Measurements from ENCODE around the gene OR2W3. TPM values are rescaled to one million over a fixed set of nuclear protein-coding genes. Genes with fewer than 3 reads are reported as not detected.

OR2W3 gene
- 1 to 10 TPM in 1 of 4 donors, under 1 TPM in 1, not detected in 2; 0.68 to 5.4 TPM for total RNA-seq

- peaks cover 0 to 5% of the 10 kb centered on the region in 2 donors for H3K9me3 ChIP-seq
- no peaks in the 10 kb centered on the region for H3K36me3 ChIP-seq
- no peak within 1 kb of the TSS for H3K4me3 ChIP-seq
- no peak within 1 kb of the TSS for H3K27ac ChIP-seq
- TF ChIP-seq POLR2A (IDR thresholded peaks at IDR 0.05), result no peak
- TF ChIP-seq, protein P1, sequence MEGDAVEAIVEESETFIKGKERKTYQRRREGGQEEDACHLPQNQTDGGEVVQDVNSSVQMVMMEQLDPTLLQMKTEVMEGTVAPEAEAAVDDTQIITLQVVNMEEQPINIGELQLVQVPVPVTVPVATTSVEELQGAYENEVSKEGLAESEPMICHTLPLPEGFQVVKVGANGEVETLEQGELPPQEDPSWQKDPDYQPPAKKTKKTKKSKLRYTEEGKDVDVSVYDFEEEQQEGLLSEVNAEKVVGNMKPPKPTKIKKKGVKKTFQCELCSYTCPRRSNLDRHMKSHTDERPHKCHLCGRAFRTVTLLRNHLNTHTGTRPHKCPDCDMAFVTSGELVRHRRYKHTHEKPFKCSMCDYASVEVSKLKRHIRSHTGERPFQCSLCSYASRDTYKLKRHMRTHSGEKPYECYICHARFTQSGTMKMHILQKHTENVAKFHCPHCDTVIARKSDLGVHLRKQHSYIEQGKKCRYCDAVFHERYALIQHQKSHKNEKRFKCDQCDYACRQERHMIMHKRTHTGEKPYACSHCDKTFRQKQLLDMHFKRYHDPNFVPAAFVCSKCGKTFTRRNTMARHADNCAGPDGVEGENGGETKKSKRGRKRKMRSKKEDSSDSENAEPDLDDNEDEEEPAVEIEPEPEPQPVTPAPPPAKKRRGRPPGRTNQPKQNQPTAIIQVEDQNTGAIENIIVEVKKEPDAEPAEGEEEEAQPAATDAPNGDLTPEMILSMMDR (IDR thresholded peaks at IDR 0.05), result no peak
- no peak for TF ChIP-seq EP300 (IDR thresholded peaks at IDR 0.05; ENCODE audit: low read depth)
- TF ChIP-seq POLR2AphosphoS5 (IDR thresholded peaks at IDR 0.05), result no peak
- 20 to 34% methylated on average over 2 of the region's 2 CpGs for WGBS, 2 donors (ENCODE audit: low coverage in 1 of 2)
- intact Hi-C loops (cut with DNase I; ENCODE audit: low total_unique reads), result no loop called here
- no peak for DNase-seq
- no peaks in the 10 kb centered on the region for H3K27me3 ChIP-seq
- in situ Hi-C loops (cut with MboI; ENCODE audit: low pct_ligation_motif_present in 1 of 4, low pct_unique_long_range_greater_than_20kb in 1 of 4, low sequenced_read_pairs in 3 of 4), result no loop called here
- H3K4me1 ChIP-seq, result no peaks in the 10 kb centered on the region
Measured at GRCh38 chr1:247895163-247895637, at the start of gene OR2W3. Gene OR2W3, plus strand, starts transcription at chr1:247895587. Its CDS starts 0 bp downstream, at chr1:247895587.

- Histone ChIP-seq H3K4me1 (no peaks in the 10 kb centered on the region), H3K36me3 (no peaks in the 10 kb centered on the region), H3K27me3 (no peaks in the 10 kb centered on the region), H3K27ac (no peak overlapping the region), H3K4me3 (no peak overlapping the region), H3K9me3 (no peaks in the 10 kb centered on the region)
- TF ChIP-seq, protein P1 (IDR thresholded peaks at IDR 0.05), result no peak
- intact Hi-C loops (cut with DNase I; ENCODE audit: low total_unique reads) (no loop called here), in situ Hi-C loops (cut with MboI; ENCODE audit: low pct_ligation_motif_present in 1 of 4, low pct_unique_long_range_greater_than_20kb in 1 of 4, low sequenced_read_pairs in 3 of 4) (no loop called here)
- DNase-seq, result no peak
- 77 to 78% methylated on average over 4 to 5 of the region's 5 CpGs for WGBS, 2 donors (ENCODE audit: low coverage in 1 of 2)
Measured at GRCh38 chr1:247845693-247846017, 49.7 kb upstream of the OR2W3 start.

DNA sequence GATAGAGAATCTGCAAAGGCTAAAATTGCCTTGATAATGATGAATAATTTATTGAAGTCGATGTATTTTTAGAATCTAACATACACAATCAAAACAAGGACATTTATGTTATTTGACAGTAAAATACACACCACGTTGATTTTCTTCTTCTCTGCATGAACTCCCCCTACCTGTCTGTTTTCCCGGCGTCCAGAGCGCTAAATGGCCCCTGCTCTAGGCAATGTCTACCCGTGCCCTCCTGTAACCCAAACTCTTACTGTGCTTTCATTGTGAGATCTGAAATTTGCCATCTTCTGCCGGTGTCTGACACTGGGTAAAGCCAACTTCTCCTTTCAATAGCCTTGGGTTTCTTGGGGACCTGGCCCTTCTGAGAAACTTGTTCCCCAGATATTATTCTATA is 47.0 kb upstream of the OR2W3 start:
- no peaks in the 10 kb centered on the region for H3K4me1 ChIP-seq
- H3K27ac ChIP-seq, result no peak overlapping the region
- WGBS, 2 donors (ENCODE audit: low coverage in 1 of 2), result 77 to 80% methylated on average over 7 of the region's 7 CpGs

DNA sequence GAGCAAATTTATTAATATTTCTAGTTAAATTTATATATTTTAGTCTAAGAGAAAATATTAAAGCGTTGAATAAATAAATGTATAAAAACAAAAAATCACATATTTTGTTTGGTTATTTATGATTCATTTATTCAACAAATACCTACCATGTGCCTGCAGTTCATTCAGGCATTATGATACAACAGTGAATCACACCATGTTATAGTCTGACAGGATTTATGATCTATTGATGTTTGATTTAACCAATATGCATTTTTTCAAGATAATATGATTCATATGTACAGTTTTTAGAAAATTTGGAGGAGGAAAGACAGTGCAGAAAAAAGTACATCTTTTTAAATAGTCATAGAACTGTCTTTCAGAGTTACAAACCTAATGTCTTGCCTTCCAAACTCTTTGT is 45.8 kb upstream of the OR2W3 start:
- 72 to 75% methylated on average over 1 of the region's 1 CpG for WGBS, 2 donors (ENCODE audit: low coverage in 1 of 2)
- H3K4me3 ChIP-seq, result no peak overlapping the region
- H3K27ac ChIP-seq, result no peak overlapping the region
- in situ Hi-C loops (cut with MboI; ENCODE audit: low pct_ligation_motif_present in 1 of 4, low pct_unique_long_range_greater_than_20kb in 1 of 4, low sequenced_read_pairs in 3 of 4), result no loop called here
- H3K9me3 ChIP-seq, result no peaks in the 10 kb centered on the region
- intact Hi-C loops (cut with DNase I; ENCODE audit: low total_unique reads), result no loop called here
- TF ChIP-seq POLR2AphosphoS5 (IDR thresholded peaks at IDR 0.05), result no peak
- TF ChIP-seq, protein P1 (IDR thresholded peaks at IDR 0.05), result no peak
- no peak for TF ChIP-seq EP300 (IDR thresholded peaks at IDR 0.05; ENCODE audit: low read depth)
- no peak for TF ChIP-seq POLR2A (IDR thresholded peaks at IDR 0.05)
- H3K4me1 ChIP-seq, result no peaks in the 10 kb centered on the region
- no peaks in the 10 kb centered on the region for H3K36me3 ChIP-seq
- DNase-seq, result no peak
- no peaks in the 10 kb centered on the region for H3K27me3 ChIP-seq

More for the DNA sequence above, 47.0 kb upstream of the OR2W3 start:
- Histone ChIP-seq H3K9me3 (no peaks in the 10 kb centered on the region), H3K4me3 (no peak overlapping the region), H3K36me3 (no peaks in the 10 kb centered on the region), H3K27me3 (no peaks in the 10 kb centered on the region)
- TF ChIP-seq EP300 (IDR thresholded peaks at IDR 0.05; ENCODE audit: low read depth) (no peak), POLR2A (IDR thresholded peaks at IDR 0.05) (no peak), POLR2AphosphoS5 (IDR thresholded peaks at IDR 0.05) (no peak)
- TF ChIP-seq, protein P1 (IDR thresholded peaks at IDR 0.05), result no peak
- no peak for DNase-seq
- intact Hi-C loops (cut with DNase I; ENCODE audit: low total_unique reads) (no loop called here), in situ Hi-C loops (cut with MboI; ENCODE audit: low pct_ligation_motif_present in 1 of 4, low pct_unique_long_range_greater_than_20kb in 1 of 4, low sequenced_read_pairs in 3 of 4) (no loop called here)

All from transverse colon (tissue), 4 donors.